SIG-M5 (cell line): ENCODE results near the gene DAGLB.
"Not testable (repeated sequence)": the region's sequence is repeated elsewhere in the genome, so short reads cannot be mapped to it uniquely, and the experiment has no call there.

Experiments
- DNase-seq: peaks from one replicate; lab custom pipeline; 2025; lab: John Stamatoyannopoulos, UW

The DAGLB gene

DNA sequence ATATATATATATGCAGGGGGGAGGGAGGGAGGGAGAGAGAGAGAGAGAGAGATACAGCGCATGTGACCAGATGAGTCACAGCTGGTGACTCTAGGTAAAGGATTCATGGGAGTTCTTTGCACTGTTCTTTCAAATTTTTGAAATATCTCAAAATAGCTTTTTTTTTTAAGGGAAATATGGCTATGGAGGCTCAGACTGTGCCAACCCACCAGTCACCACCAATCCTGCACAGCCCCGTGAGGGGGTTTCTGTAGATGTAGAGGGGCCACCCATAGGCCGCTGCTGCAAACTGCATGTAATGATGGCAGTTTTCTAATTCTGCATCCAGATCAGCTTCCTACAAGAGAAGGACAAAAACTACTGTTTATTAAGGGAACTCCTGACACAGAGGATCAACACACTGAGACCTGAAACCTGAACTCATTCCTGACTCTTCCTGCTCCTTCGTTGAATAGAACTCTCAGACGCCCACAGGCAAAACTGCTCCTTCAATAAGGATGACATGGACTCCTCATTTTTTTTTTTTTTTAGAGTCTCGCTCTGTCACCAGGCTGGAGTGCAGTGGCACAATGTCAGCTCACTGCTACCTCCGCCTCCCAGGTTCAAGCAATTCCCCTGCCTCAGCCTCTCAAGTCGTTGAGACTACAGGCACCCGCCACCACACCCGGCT lies 17.3 kb downstream of the DAGLB start:
- DNase-seq: no peak

DNA sequence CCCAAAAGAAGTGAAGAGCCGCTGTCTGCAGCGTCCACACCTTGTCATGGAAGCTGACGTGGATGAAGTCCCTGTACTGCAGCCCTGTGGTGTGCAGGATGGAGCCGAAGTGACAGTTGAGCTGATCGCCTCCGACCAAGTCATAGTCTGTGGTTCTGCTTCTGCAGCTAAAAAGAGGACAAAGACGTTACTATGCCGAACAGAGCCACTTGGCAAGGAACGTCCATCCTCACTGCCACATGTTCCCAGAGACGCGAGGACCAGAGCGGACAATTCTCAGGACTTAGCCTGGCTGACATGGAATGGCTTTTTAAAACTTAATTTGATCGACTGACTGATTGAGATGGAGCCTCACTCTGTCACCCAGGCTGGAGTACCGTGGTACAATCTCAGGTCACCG lies 21.8 kb downstream of the DAGLB start:
- no peak for DNase-seq

DNA sequence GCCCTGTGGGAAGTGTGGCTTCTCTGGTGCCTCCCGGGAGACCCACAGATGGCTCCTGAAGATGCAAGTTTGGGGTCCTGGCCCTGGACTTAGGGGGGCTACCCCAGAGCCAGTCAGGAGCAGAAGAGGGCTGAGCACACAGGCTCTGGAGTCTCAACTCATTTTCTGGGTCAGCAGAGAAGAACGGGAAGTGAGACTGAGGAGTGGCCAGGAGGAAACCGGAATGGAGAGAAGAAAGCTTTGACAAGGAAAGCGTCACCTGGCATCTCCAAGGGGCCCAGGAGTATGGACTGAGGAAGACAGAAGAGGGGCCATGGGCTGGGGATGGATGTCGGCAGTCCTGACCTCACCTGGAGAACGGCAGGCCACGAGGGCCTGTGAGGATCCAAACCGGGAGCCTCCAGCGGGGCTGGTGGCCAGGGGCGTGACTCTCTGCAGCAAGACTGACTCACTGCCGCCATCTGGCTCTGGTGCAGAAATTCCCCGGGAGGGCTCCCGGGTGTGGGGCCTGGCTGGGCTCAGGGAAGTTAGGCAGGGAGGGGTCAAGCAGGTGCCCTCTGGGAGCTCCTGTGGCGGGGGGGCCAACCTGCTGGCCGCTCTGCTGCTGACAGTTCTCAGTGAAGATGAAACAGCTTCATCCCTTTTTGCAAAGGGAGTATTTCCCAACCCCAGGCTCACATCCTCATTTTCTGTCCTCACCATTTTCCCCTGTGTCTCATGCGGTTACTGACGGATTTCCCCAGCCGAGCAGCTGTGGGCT lies 23.6 kb downstream of the DAGLB start:
- peak; percentile 67 for DNase-seq

GRCh38 chr7:6422926-6423632 lies 24.7 kb downstream of the DAGLB start:
- peak; percentile 59 for DNase-seq

- DNase-seq: no peak
These were observed 25.7 kb downstream of the DAGLB start for GRCh38 chr7:6422095-6422494.

GRCh38 chr7:6420680-6421079 lies 27.1 kb downstream of the DAGLB start:
- no peak for DNase-seq

DNA sequence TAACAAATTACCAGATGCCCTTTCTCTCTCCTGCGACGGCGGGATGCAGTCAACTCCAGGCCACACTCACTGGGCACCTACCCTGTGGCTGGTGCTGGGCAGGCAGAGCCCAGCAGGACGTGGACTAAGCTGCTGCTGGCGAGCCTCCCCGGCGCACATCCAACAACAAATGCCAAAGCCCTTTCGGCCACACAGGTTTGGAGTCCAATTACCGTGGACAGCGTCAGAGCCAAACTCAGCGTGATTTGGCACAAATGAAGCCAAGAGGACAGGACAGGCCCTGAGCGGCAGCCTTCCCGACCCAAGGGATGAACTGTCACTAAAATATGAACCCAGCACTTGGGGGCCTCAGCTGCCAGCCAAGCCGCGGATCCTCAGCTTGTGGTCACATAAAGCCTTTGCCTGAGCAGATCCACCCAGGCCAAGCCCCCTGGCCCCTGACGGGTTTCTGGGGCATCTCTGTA lies 28.4 kb downstream of the DAGLB start:
- no peak for DNase-seq

DNA sequence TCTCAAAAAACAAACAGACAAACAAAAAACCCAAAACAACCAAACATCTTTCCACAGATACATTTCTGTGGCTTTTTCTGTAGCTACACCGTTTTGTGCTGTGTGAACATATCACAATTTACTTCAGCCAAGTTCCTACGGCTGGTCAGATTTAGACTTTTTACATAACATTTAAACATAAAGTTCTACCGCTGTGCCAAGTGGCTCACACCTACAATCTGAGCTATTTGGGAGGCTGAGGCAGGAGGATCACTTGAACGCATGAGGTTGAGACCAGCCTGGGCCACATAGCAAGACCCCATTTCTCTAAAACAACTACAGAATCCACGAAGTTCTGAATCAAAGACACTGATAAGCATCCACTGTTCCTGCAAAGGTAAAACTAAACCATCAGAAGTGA lies 30.3 kb downstream of the DAGLB start:
- no peak for DNase-seq

GRCh38 chr7:6416516-6417145 lies 31.1 kb downstream of the DAGLB start:
- no peak for DNase-seq

DNA sequence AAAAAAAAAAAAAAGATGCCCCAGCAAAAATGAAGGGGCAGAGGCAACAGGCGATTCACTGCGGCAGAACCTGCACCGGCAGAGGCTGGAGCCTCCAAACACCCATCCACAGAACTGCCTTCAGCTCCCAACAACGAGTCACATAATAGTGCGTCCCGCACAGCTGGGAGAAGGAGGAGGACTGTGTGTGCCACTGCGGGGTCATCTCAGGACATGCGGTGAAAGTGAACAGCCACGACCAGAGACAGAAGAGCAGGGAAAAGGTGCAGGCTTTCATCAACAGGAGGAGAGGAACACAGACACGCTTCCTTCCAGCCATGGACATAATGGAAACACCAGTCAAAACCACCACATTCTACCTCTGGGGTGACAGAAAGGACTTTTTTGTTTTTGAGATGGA lies 34.1 kb downstream of the DAGLB start:
- DNase-seq: no peak

DNA sequence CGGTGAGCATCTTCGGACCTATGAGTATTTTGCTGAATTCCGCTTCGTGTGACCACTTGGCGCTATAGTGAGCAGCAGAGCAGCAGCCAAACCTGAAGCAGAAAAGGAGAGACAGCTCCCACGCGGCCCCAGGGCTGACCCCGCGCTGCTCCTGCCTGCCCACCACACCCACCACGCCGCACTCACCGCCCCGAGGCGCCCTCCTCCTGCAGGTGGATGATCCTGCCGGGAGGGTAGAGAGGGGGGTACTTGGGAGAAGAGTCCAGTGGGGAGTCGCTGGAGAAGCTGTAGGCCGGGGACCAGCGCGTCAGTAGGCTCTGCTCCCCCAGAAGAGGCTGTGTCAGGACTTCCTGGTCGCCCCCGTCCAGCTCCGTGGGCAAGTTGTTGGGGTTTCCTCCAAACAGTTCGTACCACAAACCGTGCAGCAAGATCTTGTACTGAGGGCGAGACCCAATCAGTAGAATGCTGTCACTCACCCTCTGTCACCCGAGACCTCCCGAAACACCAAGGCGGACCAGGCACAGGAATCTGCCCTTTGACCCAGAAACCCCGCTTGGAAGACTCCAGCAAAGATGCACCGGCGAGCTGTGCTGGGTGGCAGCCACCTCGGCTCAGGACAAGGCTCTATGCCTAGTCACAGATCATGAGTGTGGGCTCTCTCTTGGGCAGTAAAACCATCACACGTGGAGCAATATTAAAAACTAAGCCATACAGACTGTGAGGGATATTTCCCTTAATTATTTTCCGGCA lies 37.6 kb downstream of the DAGLB start:
- DNase-seq: no peak

GRCh38 chr7:6409091-6409490 lies 38.7 kb downstream of the DAGLB start:
- no peak for DNase-seq

DNA sequence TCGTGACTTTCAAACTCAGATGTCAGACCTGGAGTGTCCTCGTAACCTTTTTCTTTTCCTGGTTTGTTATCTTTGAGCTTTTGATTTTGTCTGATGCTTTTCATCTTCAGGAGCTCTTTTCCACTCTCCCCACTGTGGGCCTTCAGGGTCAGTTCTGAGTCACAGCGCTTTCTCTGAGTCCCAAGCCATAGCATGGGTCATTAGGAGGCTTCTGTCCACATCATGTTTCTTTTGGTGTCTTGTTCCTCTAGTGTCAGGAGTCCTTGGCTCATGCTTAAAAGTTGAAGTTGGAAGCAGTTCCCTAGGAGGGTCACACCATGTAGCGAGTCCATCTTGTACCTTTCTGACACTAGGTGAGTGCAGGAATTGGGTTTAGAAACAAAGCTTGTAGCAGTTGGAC lies 40.3 kb downstream of the DAGLB start:
- DNase-seq: no peak

DNA sequence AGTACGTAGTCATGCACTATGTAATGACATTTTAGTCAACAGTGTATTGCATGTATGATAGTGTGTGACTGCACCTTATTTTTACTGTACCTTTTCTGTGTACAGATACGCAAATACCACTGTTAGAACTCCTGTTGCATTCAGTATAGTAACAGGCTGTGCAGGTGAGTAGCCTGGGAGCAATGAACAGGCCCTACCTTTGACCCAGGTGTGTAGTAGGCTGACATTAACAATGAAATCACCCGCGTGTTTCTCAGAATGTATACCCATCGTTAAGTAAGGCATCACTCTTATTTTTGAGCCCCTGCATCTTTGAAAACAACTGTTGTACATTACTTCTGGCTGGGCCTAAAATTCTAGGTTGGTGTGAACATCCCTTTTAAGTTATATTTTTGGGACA lies 41.6 kb downstream of the DAGLB start:
- no peak for DNase-seq

- no peak for DNase-seq
These were observed 43.8 kb downstream of the DAGLB start for GRCh38 chr7:6403907-6404306.

GRCh38 chr7:6402741-6403140 lies 45.0 kb downstream of the DAGLB start:
- no peak for DNase-seq

DNA sequence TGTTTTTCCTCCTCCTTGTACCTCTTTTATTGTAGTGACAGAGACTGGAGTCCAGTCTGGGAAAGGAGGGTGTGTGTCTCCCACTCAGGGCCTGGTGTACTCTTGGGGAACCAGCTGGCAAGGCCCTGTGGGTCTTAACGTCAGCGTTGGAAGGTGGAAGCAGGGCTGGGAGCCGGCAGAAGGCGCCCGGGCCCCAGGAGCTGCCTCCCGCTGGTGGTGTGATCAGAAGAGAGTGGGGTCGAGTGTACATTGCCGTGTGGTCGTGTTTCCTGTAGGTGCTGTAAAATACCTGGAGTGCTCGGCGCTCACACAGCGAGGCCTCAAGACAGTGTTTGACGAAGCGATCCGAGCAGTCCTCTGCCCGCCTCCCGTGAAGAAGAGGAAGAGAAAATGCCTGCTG lies 45.7 kb downstream of the DAGLB start:
- no peak for DNase-seq

DNA sequence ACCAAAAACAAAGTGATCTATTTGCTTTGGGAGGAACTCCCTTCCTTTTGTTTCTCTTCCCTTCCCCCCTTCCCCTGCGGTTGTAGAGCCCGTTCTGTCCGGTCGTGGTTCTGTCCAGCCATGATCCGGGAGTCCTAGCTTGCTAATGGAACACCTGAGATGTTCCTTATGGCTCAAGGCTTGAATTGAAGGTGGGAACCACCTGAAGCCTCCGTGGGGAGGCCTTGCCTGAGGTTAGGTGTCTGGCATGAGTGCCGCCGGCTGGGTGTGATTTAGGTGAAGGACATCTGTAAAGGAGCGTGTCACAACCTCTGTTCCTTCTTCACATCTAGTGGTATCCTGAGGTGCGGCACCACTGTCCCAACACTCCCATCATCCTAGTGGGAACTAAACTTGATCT lies 46.2 kb downstream of the DAGLB start:
- no peak for DNase-seq

DNA sequence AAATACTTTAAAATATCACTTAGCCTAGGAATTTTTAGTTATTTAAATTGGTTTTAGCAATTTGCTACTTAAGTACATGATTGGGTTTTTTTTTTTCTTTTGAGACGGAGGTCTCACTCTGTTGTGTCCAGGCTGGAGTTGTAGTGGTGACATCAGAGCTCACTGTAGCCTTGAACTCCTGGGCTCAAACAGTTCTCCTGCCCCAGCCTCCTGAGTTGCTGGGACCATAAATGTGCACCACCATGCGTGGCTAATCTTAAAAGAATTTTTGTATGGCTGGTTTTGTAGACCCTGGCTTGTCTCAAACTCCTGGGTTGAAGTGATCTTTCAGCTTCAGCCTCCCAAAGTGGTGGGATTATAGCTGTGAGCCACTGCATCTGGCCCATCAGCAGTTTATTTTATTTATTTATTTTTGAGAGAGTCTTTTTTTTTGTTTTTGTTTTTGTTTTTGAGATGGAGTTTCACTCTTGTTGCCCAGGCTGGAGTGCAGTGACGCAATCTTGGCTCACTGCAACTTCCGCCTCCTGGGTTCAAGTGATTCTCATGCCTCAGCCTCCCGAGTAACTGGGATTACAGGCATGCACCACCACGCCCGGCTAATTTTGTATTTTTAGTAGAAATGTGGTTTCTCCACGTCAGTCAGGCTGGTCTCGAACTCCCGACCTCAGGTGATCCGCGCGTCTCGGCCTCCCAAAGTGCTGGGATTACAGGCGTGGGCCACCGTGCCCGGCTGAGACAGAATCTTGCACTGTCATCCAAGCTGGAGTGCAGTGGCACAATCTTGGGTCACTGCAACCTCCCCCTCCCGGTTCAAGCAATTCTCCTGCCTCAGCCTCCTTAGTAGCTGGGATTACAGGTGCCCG lies 47.3 kb downstream of the DAGLB start:
- not testable (repeated sequence) for DNase-seq

- DNase-seq: no peak
These were observed 48.4 kb downstream of the DAGLB start for GRCh38 chr7:6399351-6399750.

GRCh38 chr7:6398943-6399342 lies 48.8 kb downstream of the DAGLB start:
- no peak for DNase-seq
